H9 (cell line): ENCODE data around the gene GTF2A2. TPM values are rescaled to one million over a fixed set of nuclear protein-coding genes. Genes with fewer than 3 reads are reported as not detected.

Experiments used
- DNase-seq: peaks from one replicate; pipeline ENCODE4 v3.0.0-alpha.2; 2017
- H2AFZ ChIP-seq: one replicate; pipeline ENCODE4 v1.6.1; 2013; ENCODE audit warnings: mild to moderate bottlenecking, low read length, control low read depth, moderate library complexity
- H2AK5ac ChIP-seq: 2 replicates; pipeline ENCODE4 v1.6.1; 2013; ENCODE audit warnings: low read length, control low read depth, mixed read lengths; ENCODE audit not compliant: insufficient read length
- H2BK120ac ChIP-seq: one replicate; pipeline ENCODE4 v1.6.1; 2013; ENCODE audit warnings: low read depth, mild to moderate bottlenecking, low read length, control low read depth, inconsistent platforms; ENCODE audit not compliant: poor library complexity, severe bottlenecking
- H2BK12ac ChIP-seq: 2 replicates; pipeline ENCODE4 v1.6.1; 2013; ENCODE audit warnings: low read length, control low read depth, mixed read lengths, low read depth; ENCODE audit not compliant: insufficient read length
- H2BK15ac ChIP-seq: 2 replicates; pipeline ENCODE4 v1.6.1; 2013; ENCODE audit warnings: low read depth, low read length, control low read depth
- H2BK20ac ChIP-seq: one replicate; pipeline ENCODE4 v1.6.1; 2013; ENCODE audit warnings: low read depth, mild to moderate bottlenecking, low read length, control low read depth, inconsistent platforms; ENCODE audit not compliant: poor library complexity, severe bottlenecking
- H2BK5ac ChIP-seq: 2 replicates; pipeline ENCODE4 v1.6.1; 2013; ENCODE audit warnings: low read length, control low read depth, mixed read lengths; ENCODE audit not compliant: insufficient read length
- H3K14ac ChIP-seq: 2 replicates; pipeline ENCODE4 v1.6.1; 2013; ENCODE audit warnings: low read length, control low read depth; ENCODE audit not compliant: insufficient read depth
- H3K18ac ChIP-seq: 2 replicates; pipeline ENCODE4 v1.6.1; 2013; ENCODE audit warnings: low read depth, mild to moderate bottlenecking, mixed read lengths, low read length, control low read depth; ENCODE audit not compliant: insufficient read length
- H3K23ac ChIP-seq: 2 replicates; pipeline ENCODE4 v1.6.1; 2013; ENCODE audit warnings: low read length, control low read depth, mixed read lengths, low read depth; ENCODE audit not compliant: insufficient read length
- H3K23me2 ChIP-seq: 2 replicates; pipeline ENCODE4 v1.6.1; 2013; ENCODE audit warnings: low read depth, mild to moderate bottlenecking, mixed read lengths, low read length, control low read depth; ENCODE audit not compliant: insufficient read length, poor library complexity, severe bottlenecking
- H3K27ac ChIP-seq: 2 replicates; pipeline ENCODE4 v1.5.1; 2013; ENCODE audit warnings: low read length, control low read depth, mixed read lengths, low read depth; ENCODE audit not compliant: insufficient read length
- H3K27me3 ChIP-seq: 2 replicates; pipeline ENCODE4 v1.6.1; 2013; ENCODE audit warnings: low read length, control low read depth, inconsistent platforms; ENCODE audit not compliant: insufficient read depth
- H3K4ac ChIP-seq: 2 replicates; pipeline ENCODE4 v1.6.1; 2013; ENCODE audit warnings: low read depth, mild to moderate bottlenecking, control low read depth, inconsistent platforms, low read length, moderate library complexity
- H3K4me1 ChIP-seq: 2 replicates; pipeline ENCODE4 v1.6.1; 2013; ENCODE audit warnings: low read length, control low read depth, inconsistent platforms; ENCODE audit not compliant: insufficient read depth
- H3K4me2 ChIP-seq: 2 replicates; pipeline ENCODE4 v1.6.1; 2013; ENCODE audit warnings: low read length, control low read depth, mixed read lengths; ENCODE audit not compliant: insufficient read length, insufficient read depth
- H3K56ac ChIP-seq: 2 replicates; pipeline ENCODE4 v1.6.1; 2013; ENCODE audit warnings: low read depth, mild to moderate bottlenecking, mixed read lengths, low read length, control low read depth; ENCODE audit not compliant: insufficient read length
- H3K79me1 ChIP-seq: 2 replicates; pipeline ENCODE4 v1.6.1; 2013; ENCODE audit warnings: low read depth, mild to moderate bottlenecking, moderate library complexity, low read length, control low read depth, inconsistent platforms; ENCODE audit not compliant: insufficient read depth, poor library complexity, severe bottlenecking
- H3K79me2 ChIP-seq: 2 replicates; pipeline ENCODE4 v1.6.1; 2013; ENCODE audit warnings: low read length, control low read depth, inconsistent platforms; ENCODE audit not compliant: insufficient read depth
- H3K9ac ChIP-seq: 2 replicates; pipeline ENCODE4 v1.6.1; 2013; ENCODE audit warnings: low read length, control low read depth, mixed read lengths; ENCODE audit not compliant: insufficient read length; ENCODE audit errors: extremely low read depth
- H3K9me3 ChIP-seq: one replicate; pipeline ENCODE4 v1.6.1; 2013; ENCODE audit warnings: low read depth, low read length, inconsistent platforms; ENCODE audit not compliant: control insufficient read depth
- H3T11ph ChIP-seq: one replicate; pipeline ENCODE4 v1.6.1; 2013; ENCODE audit warnings: mild to moderate bottlenecking, low read length, control low read depth, inconsistent platforms
- H4K20me1 ChIP-seq: one replicate; pipeline ENCODE4 v1.6.1; 2013; ENCODE audit not compliant: control insufficient read depth, insufficient read length, insufficient read depth
- H4K5ac ChIP-seq: 2 replicates; pipeline ENCODE4 v1.6.1; 2013; ENCODE audit warnings: low read depth, mild to moderate bottlenecking, mixed read lengths, low read length, control low read depth; ENCODE audit not compliant: insufficient read length
- H4K8ac ChIP-seq: replicated peaks from 2 replicates; pipeline ENCODE4 v1.6.1; 2013; ENCODE audit warnings: low read length, control low read depth, mixed read lengths, low read depth; ENCODE audit not compliant: insufficient read length
- H4K91ac ChIP-seq: 2 replicates; pipeline ENCODE4 v1.6.1; 2013; ENCODE audit warnings: low read depth, mild to moderate bottlenecking, moderate library complexity, mixed read lengths, low read length, control low read depth; ENCODE audit not compliant: insufficient read length
- H3K27ac Mint-ChIP-seq, 3 experiments: 2 replicates in 2 of 3; 3 replicates in 1 of 3; pipeline ENCODE4 v1.8.0; 2020 to 2021; ENCODE audit warnings: mixed read lengths in 3 of 3, mild to moderate bottlenecking in 1 of 3, moderate library complexity in 1 of 3
- H3K27me3 Mint-ChIP-seq: 2 replicates; pipeline ENCODE4 v1.8.0; 2021; ENCODE audit warnings: low read depth, mild to moderate bottlenecking, moderate library complexity, mixed read lengths
- H3K36me3 Mint-ChIP-seq, 3 experiments: 2 replicates in 2 of 3; 3 replicates in 1 of 3; pipeline ENCODE4 v1.8.0; 2020 to 2021; ENCODE audit warnings: low read depth in 3 of 3, mixed read lengths in 3 of 3; ENCODE audit not compliant: insufficient read depth in 1 of 3
- H3K4me1 Mint-ChIP-seq, 2 experiments: 2 replicates each; pipeline ENCODE4 v1.8.0; 2020; ENCODE audit warnings: mixed read lengths in 2 of 2
- H3K4me3 Mint-ChIP-seq, 2 experiments: 2 replicates in 1 of 2; 3 replicates in 1 of 2; pipeline ENCODE4 v1.8.0; 2020 to 2021; ENCODE audit warnings: mild to moderate bottlenecking in 2 of 2, mixed read lengths in 2 of 2, moderate library complexity in 1 of 2
- H3K9me3 Mint-ChIP-seq, 2 experiments: 2 replicates in 1 of 2; 3 replicates in 1 of 2; pipeline ENCODE4 v1.8.0; 2020; ENCODE audit warnings: mild to moderate bottlenecking in 2 of 2, mixed read lengths in 2 of 2, moderate library complexity in 1 of 2
- CTCF ChIP-seq: fragments of 200-600 bp; sonication (generic); conservative IDR thresholded peaks from 3 replicates; pipeline ENCODE4 v1.8.0; 2021; ENCODE audit warnings: antibody characterized with exemption, mild to moderate bottlenecking
- total RNA-seq: library from RNA; stranded (reverse); gene quantifications from 2 replicates; pipeline ENCODE4 v1.2.1, GENCODE V29; 2021

The GTF2A2 gene
- total RNA-seq, 1 experiment from 2014 or later: 144 TPM

GRCh38 chr15:59702351-59702750, 45.0 kb upstream of the GTF2A2 start:
- Histone ChIP-seq H3K27ac (no peak overlapping the region), H3K27me3 (no peaks in the 10 kb centered on the region), H2BK5ac (no peak overlapping the region)

More at GRCh38 chr15:59702351-59702750, 45.0 kb upstream of the GTF2A2 start:
- no peak overlapping the region for H3T11ph ChIP-seq
- no peak overlapping the region for H3K27ac Mint-ChIP-seq
- no peak for DNase-seq
- H2AFZ ChIP-seq: no peak overlapping the region
- H3K9me3 Mint-ChIP-seq: no peaks in the 10 kb centered on the region; a peak in 1 of 5 replicates
- H3K14ac ChIP-seq: no peak overlapping the region
- peaks cover 0 to 3% of the 10 kb centered on the region in 2 experiments; a peak in 1 of 4 replicates for H3K4me1 Mint-ChIP-seq
- no peaks in the 10 kb centered on the region for H3K23me2 ChIP-seq
- no peaks in the 10 kb centered on the region for H3K79me1 ChIP-seq
- no peak overlapping the region for H4K91ac ChIP-seq
- H4K20me1 ChIP-seq: no peaks in the 10 kb centered on the region
- no peak for TF ChIP-seq CTCF
- H3K18ac ChIP-seq: no peak overlapping the region
- H3K9me3 ChIP-seq: no peaks in the 10 kb centered on the region
- H3K9ac ChIP-seq: no peak overlapping the region
- no peak overlapping the region for H4K5ac ChIP-seq
- no peak overlapping the region for H3K4me2 ChIP-seq
- no peak overlapping the region for H3K4me3 Mint-ChIP-seq
- H3K56ac ChIP-seq: no peak overlapping the region
- H2BK15ac ChIP-seq: no peak overlapping the region
- no peak overlapping the region for H2BK12ac ChIP-seq
- no peaks in the 10 kb centered on the region for H3K79me2 ChIP-seq
- no peaks in the 10 kb centered on the region for H3K4me1 ChIP-seq
- no peak overlapping the region for H2BK120ac ChIP-seq
- H4K8ac ChIP-seq: no peak overlapping the region
- H2BK20ac ChIP-seq: no peak overlapping the region
- no peaks in the 10 kb centered on the region for H3K36me3 Mint-ChIP-seq
- peaks cover 1% of the 10 kb centered on the region; the same call in 1 of the 2 replicates for H3K27me3 Mint-ChIP-seq
- H2AK5ac ChIP-seq: no peak overlapping the region
- H3K4ac ChIP-seq: no peak overlapping the region
- H3K23ac ChIP-seq: no peak overlapping the region
